B cell (primary cell): ENCODE results near the gene PLCB1. TPM values are rescaled to one million over a fixed set of nuclear protein-coding genes. Genes with fewer than 3 reads are reported as not detected.

ENCODE experiments used
- ATAC-seq: fragments of 200-7000 bp; cut with Tn5 transposase; one replicate; pipeline ENCODE4 v1.10.0; 2021; ENCODE audit warnings: low read depth, mild to moderate bottlenecking, moderate number of reproducible peaks, moderate library complexity
- CTCF ChIA-PET: fragments of 350-600 bp; sonication (Branson Sonifier 250); formaldehyde crosslinking; loops from one replicate; lab custom pipeline; 2021; ENCODE audit warnings: antibody characterized with exemption, inconsistent platforms; lab: Charles Lee
- POLR2A ChIA-PET: fragments of 350-600 bp; sonication (Branson Sonifier 250); formaldehyde crosslinking; loops from one replicate; lab custom pipeline; 2021; ENCODE audit warnings: antibody characterized with exemption; lab: Charles Lee
- DNase-seq: peaks from one replicate; pipeline ENCODE4 v3.0.0; 2013
- H2AFZ ChIP-seq: 2 replicates; pipeline ENCODE4 v1.6.1; 2012; ENCODE audit warnings: mild to moderate bottlenecking, low read depth, low read length; ENCODE audit not compliant: insufficient read depth, poor library complexity, severe bottlenecking
- H3K27ac ChIP-seq, 2 donors: 1 replicate in 1 of 2; 2 replicates in 1 of 2; pipeline ENCODE4 v1.5.1; 2012 to 2013; ENCODE audit warnings: low read length in 2 of 2, mild to moderate bottlenecking in 2 of 2, moderate library complexity in 1 of 2
- H3K27me3 ChIP-seq, 4 experiments: fragments of 200-600 bp in 1 of 4; sonication (generic) in 1 of 4; replicated peaks in 1 of 4; 1 replicate in 2 of 4; 2 replicates in 2 of 4; pipeline versions ENCODE4 v1.6.1 to v1.7.0; 2013 to 2016; ENCODE audit warnings: low read length in 3 of 4, mild to moderate bottlenecking in 2 of 4, mixed read lengths in 1 of 4, moderate library complexity in 1 of 4; ENCODE audit not compliant: insufficient read depth in 4 of 4, control insufficient read depth in 3 of 4; ENCODE audit errors: control extremely low read depth in 1 of 4
- H3K36me3 ChIP-seq, 2 experiments: replicated peaks in 1 of 2; 1 replicate in 1 of 2; 2 replicates in 1 of 2; pipeline versions ENCODE4 v1.6.1 to v1.7.1; 2013; ENCODE audit warnings: low read length in 1 of 2; ENCODE audit not compliant: insufficient read depth in 2 of 2, control insufficient read depth in 1 of 2; ENCODE audit errors: control extremely low read depth in 1 of 2, extremely low read depth in 1 of 2
- H3K4me1 ChIP-seq, 2 donors: fragments of 200-600 bp in 1 of 2; sonication (generic) in 1 of 2; 1 replicate in 1 of 2; 2 replicates in 1 of 2; pipeline versions ENCODE4 v1.5.1 to v1.6.1; 2013 to 2017; ENCODE audit warnings: low read length in 2 of 2; ENCODE audit not compliant: control insufficient read depth in 2 of 2, insufficient read depth in 2 of 2
- H3K4me2 ChIP-seq: replicated peaks from 2 replicates; pipeline ENCODE3; 2012; ENCODE audit warnings: mild to moderate bottlenecking, low read depth, low read length; ENCODE audit not compliant: poor library complexity, severe bottlenecking
- H3K4me3 ChIP-seq, 5 experiments: fragments of 200-600 bp in 1 of 5; sonication (generic) in 1 of 5; 1 replicate in 3 of 5; 2 replicates in 2 of 5; pipeline versions ENCODE4 v1.5.1 to v1.7.0; 2011 to 2016; ENCODE audit warnings: low read length in 4 of 5, mild to moderate bottlenecking in 4 of 5, low read depth in 2 of 5, control low read depth in 1 of 5, moderate library complexity in 1 of 5; ENCODE audit not compliant: insufficient read depth in 1 of 5; ENCODE audit errors: control extremely low read depth in 1 of 5, extremely low read depth in 1 of 5
- H3K79me2 ChIP-seq: fragments of 200-600 bp; sonication (generic); one replicate; pipeline ENCODE4 v1.6.0; 2016; ENCODE audit warnings: low read length; ENCODE audit not compliant: control insufficient read depth, insufficient read depth
- H3K9ac ChIP-seq: fragments of 200-600 bp; sonication (generic); 2 replicates; pipeline ENCODE4 v1.6.1; 2017; ENCODE audit warnings: mild to moderate bottlenecking, low read length, moderate library complexity
- H3K9me3 ChIP-seq, 3 donors: one replicate each; pipeline versions ENCODE4 v1.6.1 to v1.7.1; 2013; ENCODE audit warnings: low read length in 2 of 3; ENCODE audit not compliant: control insufficient read depth in 2 of 3, insufficient read depth in 1 of 3; ENCODE audit errors: control extremely low read depth in 1 of 3
- H4K20me1 ChIP-seq: 2 replicates; pipeline ENCODE4 v1.6.0; 2012; ENCODE audit warnings: mild to moderate bottlenecking, low read length; ENCODE audit not compliant: insufficient read depth, control insufficient read depth, poor library complexity, severe bottlenecking
- H3K27ac Mint-ChIP-seq: one replicate; pipeline ENCODE4 v1.8.0; 2021; ENCODE audit warnings: mixed read lengths
- H3K27me3 Mint-ChIP-seq: one replicate; pipeline ENCODE4 v1.8.0; 2021; ENCODE audit warnings: mixed read lengths
- H3K4me1 Mint-ChIP-seq: one replicate; pipeline ENCODE4 v1.8.0; 2021; ENCODE audit warnings: mixed read lengths
- H3K4me3 Mint-ChIP-seq: one replicate; pipeline ENCODE4 v1.8.0; 2021; ENCODE audit warnings: mixed read lengths
- H3K9me3 Mint-ChIP-seq: one replicate; pipeline ENCODE4 v1.8.0; 2022; ENCODE audit warnings: mixed read lengths; ENCODE audit not compliant: insufficient read depth
- EZH2 ChIP-seq: IDR thresholded peaks from 2 replicates; pipeline ENCODE4 v1.6.1; 2012; ENCODE audit warnings: borderline replicate concordance, low read depth, mild to moderate bottlenecking, moderate library complexity, low read length; ENCODE audit not compliant: insufficient read depth, poor library complexity, severe bottlenecking
- WGBS: methylation state at CpG from one replicate; pipeline ENCODE4 v1.1.5; 2013; ENCODE audit warnings: missing lambda C conversion rate; ENCODE audit not compliant: insufficient coverage; 5-methylcytosine and 5-hydroxymethylcytosine counted together
- intact Hi-C: fragments of 100-400 bp; cut with micrococcal nuclease; formaldehyde crosslinking; loops from one replicate; pipeline ENCODE4 v1.10.0; 2022
- polyA plus RNA-seq: library from polyadenylated mRNA; depleted of rRNA; stranded (reverse); fragments of >200 nt; gene quantifications from 2 replicates; pipeline ENCODE4 v1.2.3, GENCODE V29; 2012
- total RNA-seq, 2 donors: library from RNA; stranded (reverse); fragments of 120-200 nt in 1 of 2; gene quantifications; 1 replicate in 1 of 2; 2 replicates in 1 of 2; pipeline versions ENCODE4 v1.2.3 to v1.2.4, GENCODE V29; 2013 to 2022
- TF ChIP-seq, protein P1 (sequence below): fragments of 200-600 bp; IDR thresholded peaks from one replicate; pipeline ENCODE4 v1.8.0; 2022; ENCODE audit warnings: antibody characterized with exemption, mild to moderate bottlenecking

The PLCB1 gene
- total and polyA plus RNA-seq, 2 donors (not counting 1 experiment from before 2014, with no cell fraction given), result 0.18 to 0.47 TPM

DNA sequence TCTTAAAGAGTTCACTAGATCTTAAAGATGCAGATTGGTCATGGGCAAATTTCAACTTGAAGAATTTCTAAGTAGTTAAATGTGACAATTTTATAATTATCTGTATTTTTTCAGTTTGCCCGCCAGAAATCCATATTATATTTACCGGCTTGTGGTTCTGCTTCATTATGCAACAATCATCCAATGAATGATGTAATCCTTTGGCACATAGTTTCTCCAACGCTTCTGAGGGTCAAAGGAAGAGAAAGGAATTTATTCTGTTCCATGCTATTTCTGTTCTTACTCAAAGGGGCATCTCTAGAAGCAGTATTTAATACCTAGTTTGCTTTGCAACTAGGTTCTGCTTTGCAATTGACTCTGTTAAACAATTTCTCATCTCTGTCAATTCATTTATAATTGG is 577.6 kb downstream of the PLCB1 start:
- whole genome bisulfite sequencing, result no CpG with 5 or more reads among the region's 3 CpGs
- H3K4me3 Mint-ChIP-seq, result no peak overlapping the region

DNA sequence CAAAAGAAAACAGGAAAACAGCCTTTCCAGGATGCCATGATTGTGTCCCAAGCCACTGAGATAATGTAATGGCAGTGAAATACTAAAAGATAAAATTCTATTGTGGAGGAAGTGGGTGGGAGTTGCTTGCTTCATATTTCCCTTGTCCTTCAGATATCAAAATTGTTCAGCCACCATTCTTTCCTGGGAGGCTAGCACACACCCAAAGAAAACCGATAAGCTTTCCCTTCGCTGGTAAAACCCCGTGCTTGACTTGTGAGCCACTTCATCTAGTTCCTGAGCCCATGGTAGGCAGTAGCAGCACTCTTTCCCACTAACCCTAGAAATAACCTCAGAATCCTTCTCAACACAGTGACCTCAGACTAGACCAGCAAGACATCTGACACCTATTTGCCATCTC is 579.4 kb downstream of the PLCB1 start:
- Histone ChIP-seq H3K4me2 (no peak overlapping the region), H3K4me3 (no peak overlapping the region), H4K20me1 (no peaks in the 10 kb centered on the region), H3K9ac (no peak overlapping the region), H3K9me3 (no peaks in the 10 kb centered on the region), H3K79me2 (no peaks in the 10 kb centered on the region), H3K27ac (no peak overlapping the region), H3K4me1 (no peaks in the 10 kb centered on the region), H3K36me3 (no peaks in the 10 kb centered on the region), H2AFZ (no peak overlapping the region), H3K27me3 (no peaks in the 10 kb centered on the region)
- H3K27ac Mint-ChIP-seq, result no peak overlapping the region
- POLR2A ChIA-PET, result no interaction called here
- intact Hi-C loops, result no loop called here
- TF ChIP-seq, protein P1, sequence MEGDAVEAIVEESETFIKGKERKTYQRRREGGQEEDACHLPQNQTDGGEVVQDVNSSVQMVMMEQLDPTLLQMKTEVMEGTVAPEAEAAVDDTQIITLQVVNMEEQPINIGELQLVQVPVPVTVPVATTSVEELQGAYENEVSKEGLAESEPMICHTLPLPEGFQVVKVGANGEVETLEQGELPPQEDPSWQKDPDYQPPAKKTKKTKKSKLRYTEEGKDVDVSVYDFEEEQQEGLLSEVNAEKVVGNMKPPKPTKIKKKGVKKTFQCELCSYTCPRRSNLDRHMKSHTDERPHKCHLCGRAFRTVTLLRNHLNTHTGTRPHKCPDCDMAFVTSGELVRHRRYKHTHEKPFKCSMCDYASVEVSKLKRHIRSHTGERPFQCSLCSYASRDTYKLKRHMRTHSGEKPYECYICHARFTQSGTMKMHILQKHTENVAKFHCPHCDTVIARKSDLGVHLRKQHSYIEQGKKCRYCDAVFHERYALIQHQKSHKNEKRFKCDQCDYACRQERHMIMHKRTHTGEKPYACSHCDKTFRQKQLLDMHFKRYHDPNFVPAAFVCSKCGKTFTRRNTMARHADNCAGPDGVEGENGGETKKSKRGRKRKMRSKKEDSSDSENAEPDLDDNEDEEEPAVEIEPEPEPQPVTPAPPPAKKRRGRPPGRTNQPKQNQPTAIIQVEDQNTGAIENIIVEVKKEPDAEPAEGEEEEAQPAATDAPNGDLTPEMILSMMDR, result no peak
- no peak for TF ChIP-seq EZH2
- DNase-seq, result no peak
- 93% methylated on average over 2 of the region's 3 CpGs for WGBS
- no peak overlapping the region for H3K4me3 Mint-ChIP-seq
- ATAC-seq, result no peak
- no peaks in the 10 kb centered on the region for H3K4me1 Mint-ChIP-seq
- CTCF ChIA-PET, result no interaction called here
- H3K9me3 Mint-ChIP-seq, result no peaks in the 10 kb centered on the region
- no peaks in the 10 kb centered on the region for H3K27me3 Mint-ChIP-seq

More for the DNA sequence above, 577.6 kb downstream of the PLCB1 start:
- H3K36me3 ChIP-seq, result no peaks in the 10 kb centered on the region
- no peaks in the 10 kb centered on the region for H4K20me1 ChIP-seq
- no peaks in the 10 kb centered on the region for H3K9me3 Mint-ChIP-seq
- H3K4me1 ChIP-seq, result no peaks in the 10 kb centered on the region
- no peaks in the 10 kb centered on the region for H3K9me3 ChIP-seq
- H3K27me3 Mint-ChIP-seq, result no peaks in the 10 kb centered on the region
- ChIA-PET CTCF (interaction anchor here (0.7 kb wide), 1 partner anchor 13 kb away, joined by 5 read pairs; no protein-coding TSS in a partner anchor), POLR2A (no interaction called here)
- no peaks in the 10 kb centered on the region for H3K79me2 ChIP-seq
- no peak overlapping the region for H3K4me3 ChIP-seq
- no peak overlapping the region for H2AFZ ChIP-seq
- H3K4me2 ChIP-seq, result no peak overlapping the region
- H3K27ac Mint-ChIP-seq, result no peak overlapping the region
- no peaks in the 10 kb centered on the region for H3K4me1 Mint-ChIP-seq
- H3K9ac ChIP-seq, result no peak overlapping the region
- H3K27ac ChIP-seq, result no peak overlapping the region
- TF ChIP-seq EZH2, result no peak
- TF ChIP-seq, protein P1, result no peak
- intact Hi-C loops, result no loop called here
- ATAC-seq (no peak), DNase-seq (no peak)
- no peaks in the 10 kb centered on the region for H3K27me3 ChIP-seq
